ENCODE measurements around the gene RAB36. TPM values are rescaled to one million over a fixed set of nuclear protein-coding genes. Genes with fewer than 3 reads are reported as not detected.

Gene RAB36
- total and polyA plus RNA-seq, 4 donors = 0.22 to 0.56 (median 0.37) TPM

GRCh38 chr22:23182309-23183060, 37.2 kb downstream of the RAB36 start:
- Histone ChIP-seq H3K9me3 (ENCODE audit: control insufficient read depth in 4 of 4, low read length in 3 of 4) (no peaks in the 10 kb centered on the region), H3K4me1 (ENCODE audit: control insufficient read depth in 4 of 4, insufficient read depth in 4 of 4, low read length in 3 of 4) (peaks cover 12 to 55% (median 48%) of the 10 kb centered on the region in 4 donors), H3K27me3 (ENCODE audit: control insufficient read depth in 4 of 4, insufficient read depth in 4 of 4, low read length in 3 of 4) (no peaks in the 10 kb centered on the region), H3K9ac (ENCODE audit: low read depth in 1 of 2, low read length in 2 of 2) (no peak overlapping the region), H3K27ac (ENCODE audit: low read depth in 1 of 2, low read length in 2 of 2) (peak overlapping the region in 1 of 2 donors; percentile 14), H3K4me3 (ENCODE audit: low read depth in 1 of 3, low read length in 3 of 3) (peak overlapping the region; percentile 61 to 93 (median 78)), H3K36me3 (ENCODE audit: control insufficient read depth in 4 of 4, insufficient read depth in 3 of 4, low read depth in 1 of 4, low read length in 3 of 4) (no peaks in the 10 kb centered on the region)
- no peak for DNase-seq (ENCODE audit: low spot score)
- 58% methylated on average over 12 of the region's 12 CpGs for WGBS
- no peak for TF ChIP-seq EGR1 (IDR thresholded peaks at IDR 0.05; ENCODE audit: low read depth in 2 of 2)
- TF ChIP-seq HNF4A (conservative IDR thresholded peaks at IDR 0.05) = no peak
- no peak for TF ChIP-seq RXRA (IDR thresholded peaks at IDR 0.05)
- TF ChIP-seq RAD21 (IDR thresholded peaks at IDR 0.05) = no peak
- no peak for TF ChIP-seq YY1 (IDR thresholded peaks at IDR 0.05)
- TF ChIP-seq NR2F2 (IDR thresholded peaks at IDR 0.05) = no peak
- TF ChIP-seq REST (IDR thresholded peaks at IDR 0.05) = no peak
- TF ChIP-seq, protein P1, sequence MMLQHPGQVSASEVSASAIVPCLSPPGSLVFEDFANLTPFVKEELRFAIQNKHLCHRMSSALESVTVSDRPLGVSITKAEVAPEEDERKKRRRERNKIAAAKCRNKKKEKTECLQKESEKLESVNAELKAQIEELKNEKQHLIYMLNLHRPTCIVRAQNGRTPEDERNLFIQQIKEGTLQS (IDR thresholded peaks at IDR 0.05) = no peak
- no peak for TF ChIP-seq ZBTB33 (IDR thresholded peaks at IDR 0.05)
- no peak for TF ChIP-seq JUND (IDR thresholded peaks at IDR 0.05)
- TF ChIP-seq FOXA1 (IDR thresholded peaks at IDR 0.05) = no peak
- no peak for TF ChIP-seq SP1 (IDR thresholded peaks at IDR 0.05)
- TF ChIP-seq MAX (IDR thresholded peaks at IDR 0.05) = no peak
- TF ChIP-seq TAF1 (conservative IDR thresholded peaks at IDR 0.05) = no peak
- TF ChIP-seq HNF4G (IDR thresholded peaks at IDR 0.05) = no peak
- TF ChIP-seq FOXA2 (IDR thresholded peaks at IDR 0.05) = no peak
- no peak for TF ChIP-seq GABPA (IDR thresholded peaks at IDR 0.05 in 1 of 2, conservative IDR thresholded peaks at IDR 0.05 in 1 of 2)

DNA sequence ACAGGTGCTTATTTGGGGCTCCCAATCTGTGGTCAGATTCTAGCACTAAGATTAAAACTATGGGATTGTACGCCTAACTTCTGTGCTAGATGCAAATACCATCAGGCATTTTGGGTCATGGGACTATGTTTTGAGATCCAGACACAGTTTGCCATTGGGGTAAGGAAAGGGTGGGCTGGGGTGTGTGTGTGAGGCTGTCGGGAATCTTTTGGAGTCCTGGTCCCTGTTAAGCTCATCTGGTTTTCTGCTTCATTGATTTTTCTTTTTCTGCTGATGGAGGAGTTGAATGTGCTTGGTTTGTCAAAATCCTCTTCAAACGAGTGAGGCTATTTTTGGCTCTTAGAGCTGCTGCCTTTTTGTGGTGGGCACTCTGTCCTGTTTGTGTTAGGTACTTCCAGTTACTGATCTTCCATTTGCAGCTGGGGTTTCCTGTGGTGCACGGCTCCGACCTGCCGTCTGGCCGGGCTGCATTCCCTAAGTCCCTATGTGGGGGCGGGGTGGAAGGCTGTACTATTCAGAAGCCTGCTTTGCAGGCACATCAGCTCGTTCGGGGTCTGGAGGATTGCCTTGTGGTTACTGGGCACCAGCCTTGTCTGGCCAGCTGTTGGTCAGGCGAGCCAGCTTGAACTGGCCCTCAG, 37.9 kb downstream of the RAB36 start:
- Histone ChIP-seq H3K9ac (ENCODE audit: low read depth in 1 of 2, low read length in 2 of 2) (no peak overlapping the region), H3K27ac (ENCODE audit: low read depth in 1 of 2, low read length in 2 of 2) (peak overlapping the region in 1 of 2 donors; percentile 11), H3K36me3 (ENCODE audit: control insufficient read depth in 4 of 4, insufficient read depth in 3 of 4, low read depth in 1 of 4, low read length in 3 of 4) (no peaks in the 10 kb centered on the region), H3K27me3 (ENCODE audit: control insufficient read depth in 4 of 4, insufficient read depth in 4 of 4, low read length in 3 of 4) (no peaks in the 10 kb centered on the region), H3K9me3 (ENCODE audit: control insufficient read depth in 4 of 4, low read length in 3 of 4) (no peaks in the 10 kb centered on the region), H3K4me1 (ENCODE audit: control insufficient read depth in 4 of 4, insufficient read depth in 4 of 4, low read length in 3 of 4) (peaks cover 12 to 55% (median 48%) of the 10 kb centered on the region in 4 donors), H3K4me3 (ENCODE audit: low read depth in 1 of 3, low read length in 3 of 3) (peak overlapping the region; percentile 61 to 93 (median 78))
- WGBS = 20% methylated on average over 11 of the region's 11 CpGs
- DNase-seq (ENCODE audit: low spot score) = no peak
- TF ChIP-seq, protein P2, sequence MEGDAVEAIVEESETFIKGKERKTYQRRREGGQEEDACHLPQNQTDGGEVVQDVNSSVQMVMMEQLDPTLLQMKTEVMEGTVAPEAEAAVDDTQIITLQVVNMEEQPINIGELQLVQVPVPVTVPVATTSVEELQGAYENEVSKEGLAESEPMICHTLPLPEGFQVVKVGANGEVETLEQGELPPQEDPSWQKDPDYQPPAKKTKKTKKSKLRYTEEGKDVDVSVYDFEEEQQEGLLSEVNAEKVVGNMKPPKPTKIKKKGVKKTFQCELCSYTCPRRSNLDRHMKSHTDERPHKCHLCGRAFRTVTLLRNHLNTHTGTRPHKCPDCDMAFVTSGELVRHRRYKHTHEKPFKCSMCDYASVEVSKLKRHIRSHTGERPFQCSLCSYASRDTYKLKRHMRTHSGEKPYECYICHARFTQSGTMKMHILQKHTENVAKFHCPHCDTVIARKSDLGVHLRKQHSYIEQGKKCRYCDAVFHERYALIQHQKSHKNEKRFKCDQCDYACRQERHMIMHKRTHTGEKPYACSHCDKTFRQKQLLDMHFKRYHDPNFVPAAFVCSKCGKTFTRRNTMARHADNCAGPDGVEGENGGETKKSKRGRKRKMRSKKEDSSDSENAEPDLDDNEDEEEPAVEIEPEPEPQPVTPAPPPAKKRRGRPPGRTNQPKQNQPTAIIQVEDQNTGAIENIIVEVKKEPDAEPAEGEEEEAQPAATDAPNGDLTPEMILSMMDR (IDR thresholded peaks at IDR 0.05; ENCODE audit: low read depth, low read length, missing input control) = no peak
- TF ChIP-seq MAX (IDR thresholded peaks at IDR 0.05) = no peak
- peak in 1 of 2 donors; percentile 39 for TF ChIP-seq RAD21 (IDR thresholded peaks at IDR 0.05)
- TF ChIP-seq REST (IDR thresholded peaks at IDR 0.05) = no peak
- no peak for TF ChIP-seq FOXA1 (IDR thresholded peaks at IDR 0.05)
- no peak for TF ChIP-seq NR2F2 (IDR thresholded peaks at IDR 0.05)

All from liver (tissue), 9 donors.